Esophagus muscularis mucosa (tissue), 4 donors: Measurements from ENCODE around the gene SLCO2B1.

Experiments used
- CTCF ChIP-seq, 3 experiments: fragments of 200-600 bp in 2 of 3; fragments of 450-650 bp in 1 of 3; sonication (generic) in 2 of 3; IDR thresholded peaks; one replicate each; pipeline ENCODE4 v1.5.1; 2017 to 2019; ENCODE audit warnings: antibody characterized with exemption in 3 of 3, mild to moderate bottlenecking in 2 of 3, moderate library complexity in 1 of 3
- EP300 ChIP-seq: sonication (generic); formaldehyde crosslinking; IDR thresholded peaks from one replicate; pipeline ENCODE4 v1.6.1; 2017; ENCODE audit warnings: antibody characterized with exemption
- POLR2A ChIP-seq: fragments of 450-650 bp; IDR thresholded peaks from one replicate; pipeline ENCODE4 v1.6.1; 2017; ENCODE audit warnings: antibody characterized with exemption, moderate library complexity, mild to moderate bottlenecking, low read depth

GRCh38 chr11:75189108-75189507 is 38.2 kb downstream of the SLCO2B1 start:
- TF ChIP-seq CTCF (IDR thresholded peaks at IDR 0.05) (no peak), POLR2A (no peak), EP300 (no peak)
